ENCODE results near the gene PJVK.
"Not testable (repeated sequence)": the region's sequence is repeated elsewhere in the genome, so short reads cannot be mapped to it uniquely, and the experiment has no call there.

Gene PJVK, protein sequence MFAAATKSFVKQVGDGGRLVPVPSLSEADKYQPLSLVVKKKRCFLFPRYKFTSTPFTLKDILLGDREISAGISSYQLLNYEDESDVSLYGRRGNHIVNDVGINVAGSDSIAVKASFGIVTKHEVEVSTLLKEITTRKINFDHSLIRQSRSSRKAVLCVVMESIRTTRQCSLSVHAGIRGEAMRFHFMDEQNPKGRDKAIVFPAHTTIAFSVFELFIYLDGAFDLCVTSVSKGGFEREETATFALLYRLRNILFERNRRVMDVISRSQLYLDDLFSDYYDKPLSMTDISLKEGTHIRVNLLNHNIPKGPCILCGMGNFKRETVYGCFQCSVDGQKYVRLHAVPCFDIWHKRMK

DNA sequence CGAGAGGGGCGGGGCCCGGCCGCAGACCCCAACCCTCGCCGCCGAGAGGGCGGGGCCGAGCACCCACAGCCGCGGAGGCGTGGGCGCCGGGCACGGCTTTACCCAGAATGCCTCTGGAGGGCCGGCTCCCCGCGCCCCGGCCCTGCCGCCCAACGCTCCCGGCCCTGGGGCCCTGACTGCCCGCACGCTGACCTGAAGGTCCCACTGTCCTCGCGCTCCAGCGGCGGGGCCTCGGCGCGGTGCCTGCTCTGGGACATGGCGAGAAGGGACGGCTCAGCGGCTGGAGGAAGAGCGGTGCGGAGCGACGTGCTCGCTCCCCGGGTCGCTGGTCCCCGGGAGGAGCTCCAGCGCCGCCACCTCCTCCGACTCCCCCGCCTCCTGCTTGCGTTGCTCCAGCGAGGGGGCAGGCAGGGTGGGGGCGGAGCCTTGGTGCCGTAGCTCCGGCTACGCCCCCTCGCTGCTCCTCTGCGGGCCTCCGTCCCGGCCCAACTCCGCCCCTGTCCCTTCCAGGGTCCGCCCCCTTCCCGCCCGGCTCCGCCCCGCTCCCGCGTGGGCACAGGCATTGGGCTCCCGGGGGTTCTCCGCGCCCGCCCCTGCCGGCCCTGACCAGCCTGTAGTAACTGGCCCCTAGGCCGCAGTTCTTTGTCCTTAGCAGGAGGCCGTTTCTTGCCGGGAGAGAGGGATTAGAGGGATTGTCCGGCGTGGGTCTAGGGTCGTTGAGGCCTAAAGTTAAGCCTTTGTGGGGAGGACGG lies at the start of gene PJVK, which contains the start of gene PRKRA:
Gene PJVK (plus strand): TSS at position 605 of the 752 bp plus-strand sequence. CDS start 2,032 bp downstream, outside the sequence.
Gene PRKRA (minus strand): TSS at position 402 of the 752 bp plus-strand sequence. CDS start 145 bp downstream, at position 257.
- peak; percentile 93 for DNase-seq (ENCODE audit: low read depth, low spot score)

GRCh38 chr2:178401994-178402437 lies 49.2 kb upstream of the PJVK start:
- DNase-seq (ENCODE audit: low read depth, low spot score) = no peak

DNA sequence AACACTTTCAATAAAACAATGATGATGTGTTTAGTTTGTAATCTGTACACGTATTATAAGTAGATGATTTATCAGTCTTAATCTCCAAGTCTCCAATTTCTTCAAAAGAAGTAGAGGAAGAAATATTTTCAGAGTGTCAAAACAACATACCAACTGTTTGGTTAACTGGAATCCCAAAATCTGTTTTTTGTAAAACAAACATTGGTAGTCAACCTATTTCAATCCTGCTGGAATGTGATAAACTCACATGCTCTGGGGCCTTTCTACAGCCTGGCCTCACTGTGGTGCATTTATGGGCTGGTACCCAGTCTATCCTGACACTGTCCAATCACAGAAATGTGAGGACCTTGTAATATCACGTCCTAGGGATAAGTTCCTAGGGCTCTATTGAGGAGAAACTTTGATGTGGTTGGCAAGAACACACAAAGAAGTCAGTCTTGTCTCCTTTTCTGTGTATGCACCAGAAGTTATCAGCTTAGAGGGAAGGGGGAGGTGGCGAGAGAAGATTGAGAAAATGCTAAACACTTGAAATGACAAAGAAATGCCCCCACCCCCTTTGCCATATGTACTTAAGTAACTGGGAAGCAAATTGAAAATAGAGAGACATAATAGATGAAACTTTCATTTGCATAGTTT lies 47.4 kb upstream of the PJVK start:
- no peak for DNase-seq (ENCODE audit: low read depth, low spot score)

- DNase-seq (ENCODE audit: low read depth, low spot score) = peak; percentile 34
Observed at GRCh38 chr2:178404368-178404767, 46.8 kb upstream of the PJVK start.

DNA sequence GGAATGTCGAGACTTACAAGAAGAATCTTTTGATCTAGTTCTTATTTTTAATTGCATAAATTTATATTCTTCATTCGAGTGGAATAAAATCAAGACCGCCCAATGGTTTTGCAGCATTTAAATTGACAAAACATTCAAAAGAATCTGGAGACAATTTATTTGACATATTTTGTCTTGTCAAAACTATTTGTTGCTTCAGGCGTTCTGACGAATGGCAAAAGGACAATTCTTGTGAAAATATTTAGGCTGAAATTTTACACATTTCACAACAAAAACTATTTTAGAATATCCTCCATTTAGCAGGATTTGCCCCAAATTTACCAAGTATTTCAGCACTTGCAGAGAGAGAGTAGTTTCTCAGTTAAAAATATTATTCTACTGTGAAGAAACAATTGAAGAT lies 41.9 kb upstream of the PJVK start:
- no peak for DNase-seq (ENCODE audit: low read depth, low spot score)

DNA sequence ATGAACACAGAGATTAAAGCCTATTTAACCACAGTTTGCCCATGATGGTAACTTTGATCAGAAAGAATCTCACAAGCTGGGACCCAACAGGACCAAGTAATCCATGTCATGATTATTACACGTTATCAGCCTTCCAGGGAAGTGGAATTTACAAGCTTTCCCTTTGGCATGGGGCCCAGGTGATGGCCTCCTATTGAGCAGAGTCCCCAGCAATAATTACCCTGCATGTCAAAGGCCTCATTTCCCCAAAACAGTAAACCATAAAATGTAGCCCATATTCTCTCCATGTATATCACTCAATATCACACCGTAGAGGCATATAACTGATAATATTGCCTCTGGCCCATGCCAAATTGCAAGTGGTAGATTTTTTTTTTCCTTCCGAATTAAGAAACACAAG lies 39.1 kb upstream of the PJVK start:
- no peak for DNase-seq (ENCODE audit: low read depth, low spot score)

- DNase-seq (ENCODE audit: low read depth, low spot score) = not testable (repeated sequence)
Observed at GRCh38 chr2:178412453-178412852, 38.7 kb upstream of the PJVK start.

DNA sequence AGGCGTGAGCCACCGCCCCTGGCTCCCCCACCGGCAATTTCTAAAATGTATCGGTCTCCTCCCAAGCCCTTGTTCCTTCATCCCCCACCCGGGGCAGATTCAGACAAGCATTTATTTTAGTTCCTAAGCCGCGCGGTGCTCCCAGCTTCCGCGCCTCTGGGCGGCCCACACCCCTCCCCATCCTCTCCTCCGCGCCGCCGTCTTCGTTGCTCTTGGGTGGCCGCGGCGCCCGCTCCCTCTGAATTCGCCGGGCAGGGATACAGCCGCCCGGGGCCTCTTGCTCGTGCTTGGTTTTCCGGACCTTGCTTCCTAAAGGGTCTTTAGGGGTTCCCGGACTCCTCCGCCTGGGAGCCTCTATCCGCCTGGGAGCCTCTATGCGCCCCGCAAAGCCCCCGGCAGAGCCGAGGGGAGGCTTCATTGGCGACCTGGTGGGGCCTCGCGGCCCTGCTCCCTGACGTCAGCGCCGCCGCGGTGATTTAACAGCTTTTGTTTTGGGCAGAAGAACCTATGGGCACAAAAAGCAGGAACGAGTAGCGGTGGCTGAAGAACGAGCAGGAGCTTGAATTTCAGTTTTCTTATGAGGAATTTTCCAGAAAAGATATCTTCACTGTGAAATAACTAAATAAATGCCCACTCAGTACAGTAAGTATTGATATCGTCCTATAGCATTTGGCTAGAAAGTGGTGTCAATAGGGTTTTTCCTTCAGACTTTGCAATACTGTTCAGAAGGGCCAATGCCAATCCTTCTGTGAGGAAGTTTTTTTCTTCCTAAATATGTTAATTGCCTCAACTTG lies 37.5 kb upstream of the PJVK start:
- no peak for DNase-seq (ENCODE audit: low read depth, low spot score)

DNA sequence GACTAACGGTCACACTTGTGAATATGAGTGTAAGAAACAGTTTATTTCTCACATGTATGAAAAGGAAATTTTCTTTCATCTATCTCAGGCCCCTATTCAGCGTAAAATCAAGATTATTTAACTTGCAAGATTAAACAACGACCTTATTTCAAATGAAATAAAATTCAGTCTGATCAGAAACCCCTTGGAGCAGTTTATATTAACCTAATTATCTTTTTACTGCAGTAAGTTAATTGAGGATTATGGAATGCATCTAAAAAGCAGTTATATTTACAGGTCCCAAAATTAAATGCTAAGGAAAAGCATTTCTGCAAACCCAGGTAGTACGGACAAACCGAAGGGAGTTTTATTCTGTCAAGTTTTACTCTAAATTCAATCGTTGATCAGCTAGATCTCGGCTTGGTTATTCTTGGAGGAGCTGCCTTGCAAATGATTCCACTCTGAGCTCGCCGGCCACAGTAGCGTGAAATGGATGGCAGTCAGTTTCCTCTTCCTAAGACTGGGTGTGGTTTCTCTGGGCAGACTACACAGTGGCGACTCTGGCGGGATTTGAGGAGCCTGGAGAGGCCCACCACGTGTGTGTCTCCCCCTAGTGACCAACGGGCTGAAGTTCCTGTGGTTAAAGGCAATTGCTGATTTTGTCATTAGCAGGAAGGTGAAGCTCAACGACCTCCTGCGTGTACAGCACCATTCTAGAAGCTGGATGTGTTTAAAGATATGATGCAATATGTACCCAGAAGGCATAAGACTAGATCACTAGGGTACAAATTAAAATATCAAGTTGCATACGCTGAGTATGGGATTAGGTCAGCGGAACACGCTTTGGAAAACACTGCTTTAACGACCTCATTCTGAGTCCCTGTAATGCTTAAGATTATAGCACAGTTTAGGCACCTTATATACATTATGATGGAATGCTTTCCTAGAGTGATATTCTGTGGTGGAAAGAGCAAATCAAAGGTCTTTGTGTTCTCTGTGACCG lies 36.6 kb upstream of the PJVK start:
- peak; percentile 75 for DNase-seq (ENCODE audit: low read depth, low spot score)

GRCh38 chr2:178415979-178416378 lies 35.2 kb upstream of the PJVK start:
- DNase-seq (ENCODE audit: low read depth, low spot score) = no peak

GRCh38 chr2:178417916-178418315 lies 33.3 kb upstream of the PJVK start:
- DNase-seq (ENCODE audit: low read depth, low spot score) = no peak

- DNase-seq (ENCODE audit: low read depth, low spot score) = no peak
Observed at GRCh38 chr2:178418426-178418825, 32.8 kb upstream of the PJVK start.

DNA sequence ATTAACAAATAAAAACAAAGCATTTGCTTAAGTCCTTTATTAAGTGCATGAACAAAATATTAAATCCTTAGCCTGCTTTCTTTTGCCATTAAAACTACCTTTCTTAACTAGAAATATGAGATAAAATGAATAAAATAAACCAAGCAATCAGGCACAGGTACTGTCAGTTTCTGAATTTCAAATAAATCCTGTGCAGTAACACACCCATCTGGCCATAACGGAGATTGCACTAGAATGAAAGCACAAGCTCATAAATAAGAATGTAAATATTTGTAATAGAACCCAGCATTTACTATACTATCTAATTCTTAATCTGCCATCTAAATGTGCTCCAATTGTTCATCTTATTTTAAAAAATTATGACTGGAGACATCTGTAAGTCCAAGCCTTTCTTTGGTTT lies 32.1 kb upstream of the PJVK start:
- no peak for DNase-seq (ENCODE audit: low read depth, low spot score)

- no peak for DNase-seq (ENCODE audit: low read depth, low spot score)
Observed at GRCh38 chr2:178420463-178420999, 30.6 kb upstream of the PJVK start.

DNA sequence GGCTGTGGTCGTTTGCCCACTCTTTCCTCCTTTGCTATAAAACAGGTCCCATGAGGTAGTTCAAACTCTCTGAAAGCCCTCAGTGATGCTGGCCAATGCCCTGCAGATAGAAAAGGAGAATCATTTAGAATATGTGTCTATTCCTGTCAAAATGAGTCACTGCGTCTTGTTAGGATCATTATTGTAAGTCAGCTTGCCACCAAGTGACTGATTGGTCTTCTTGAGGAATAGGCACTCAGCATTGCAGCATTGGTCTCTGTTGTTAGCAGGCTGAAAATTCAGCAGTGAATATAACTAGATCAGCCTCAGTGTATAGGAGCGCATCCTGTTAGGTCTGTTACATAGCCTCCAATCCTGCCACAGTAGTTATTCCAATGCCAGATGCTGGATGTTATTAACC lies 29.1 kb upstream of the PJVK start:
- no peak for DNase-seq (ENCODE audit: low read depth, low spot score)

DNA sequence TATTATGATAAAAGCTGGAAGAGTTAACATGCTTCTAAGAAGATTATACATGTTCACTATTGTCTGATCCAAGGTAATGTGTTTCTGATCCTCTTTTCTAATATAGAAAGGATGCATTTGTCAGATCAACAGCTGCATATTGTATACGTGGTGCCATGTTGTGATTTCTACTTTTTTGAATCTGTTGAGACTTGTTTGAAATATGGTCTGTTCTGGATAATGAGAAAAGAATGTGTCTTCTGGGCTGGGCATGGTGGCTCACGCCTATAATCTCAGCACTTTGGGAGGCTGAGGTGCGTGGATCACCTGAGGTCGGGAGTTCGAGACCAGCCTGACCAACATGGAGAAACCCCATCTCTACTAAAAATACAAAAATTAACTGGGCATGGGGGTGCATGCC lies 27.4 kb upstream of the PJVK start:
- not testable (repeated sequence) for DNase-seq (ENCODE audit: low read depth, low spot score)

DNA sequence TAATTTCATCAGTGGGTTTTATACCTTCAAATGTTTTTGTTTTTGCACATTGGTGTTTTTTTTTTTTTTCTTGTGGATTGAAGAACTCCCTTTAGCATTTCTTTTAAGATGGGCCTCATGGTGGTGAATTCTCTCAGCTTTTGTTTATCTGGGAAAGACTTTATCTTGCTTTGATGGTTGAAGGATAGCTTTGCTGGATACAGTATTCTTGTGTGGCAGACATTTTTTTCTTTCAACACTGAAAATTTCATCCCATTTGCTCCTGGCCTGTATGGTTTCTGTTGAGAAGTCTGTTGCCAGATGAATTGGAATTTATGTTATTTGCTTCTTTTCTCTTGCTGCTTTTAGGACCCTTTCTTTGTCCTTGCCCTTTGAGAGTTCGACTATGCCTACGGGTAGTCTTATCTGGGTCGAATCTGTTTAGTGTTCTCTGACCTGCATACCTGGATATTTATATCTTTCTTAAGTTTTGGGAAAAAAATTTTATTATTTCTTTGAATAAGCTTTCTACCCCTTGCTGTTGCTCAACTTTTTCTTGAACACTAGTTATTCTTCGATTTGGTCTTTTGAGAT lies 25.8 kb upstream of the PJVK start:
- no peak for DNase-seq (ENCODE audit: low read depth, low spot score)

DNA sequence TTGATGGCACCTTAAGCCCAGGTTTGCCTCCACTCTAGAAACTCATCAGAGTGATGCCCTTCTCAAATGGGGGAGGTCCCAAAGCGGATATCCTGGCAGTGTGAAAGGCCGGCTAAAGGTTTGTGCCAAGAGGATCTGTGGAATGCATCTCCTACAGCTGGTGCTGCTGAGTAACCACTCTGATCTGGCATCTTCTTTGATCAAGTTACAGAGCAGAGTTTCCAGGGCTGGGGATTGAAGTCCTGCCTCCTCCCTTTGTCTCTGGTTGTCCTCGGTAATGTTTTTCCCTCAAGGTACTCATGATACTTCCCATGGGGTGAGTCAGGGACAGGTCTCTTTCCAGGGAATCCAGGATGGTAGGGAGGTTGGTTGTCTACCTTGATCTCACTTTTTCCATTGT lies 24.8 kb upstream of the PJVK start:
- no peak for DNase-seq (ENCODE audit: low read depth, low spot score)

DNA sequence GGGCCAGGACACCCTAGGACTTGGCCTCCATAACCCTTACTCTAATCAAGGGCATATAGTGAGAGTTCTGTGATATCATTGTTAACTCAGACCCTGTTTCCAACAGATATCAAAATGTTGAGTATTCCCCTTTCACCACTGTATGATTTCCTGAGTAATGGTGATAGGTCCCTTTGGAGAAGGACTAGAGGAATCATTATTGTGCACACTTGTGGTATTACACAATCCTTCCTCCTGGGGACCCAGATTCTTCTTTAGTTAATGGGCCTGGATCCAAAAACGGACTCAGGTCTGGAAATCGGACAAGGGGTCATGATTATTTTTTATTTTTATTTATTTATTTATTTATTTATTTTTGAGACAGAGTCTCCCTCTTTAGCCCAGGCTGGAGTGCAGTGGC lies 23.7 kb upstream of the PJVK start:
- no peak for DNase-seq (ENCODE audit: low read depth, low spot score)

DNA sequence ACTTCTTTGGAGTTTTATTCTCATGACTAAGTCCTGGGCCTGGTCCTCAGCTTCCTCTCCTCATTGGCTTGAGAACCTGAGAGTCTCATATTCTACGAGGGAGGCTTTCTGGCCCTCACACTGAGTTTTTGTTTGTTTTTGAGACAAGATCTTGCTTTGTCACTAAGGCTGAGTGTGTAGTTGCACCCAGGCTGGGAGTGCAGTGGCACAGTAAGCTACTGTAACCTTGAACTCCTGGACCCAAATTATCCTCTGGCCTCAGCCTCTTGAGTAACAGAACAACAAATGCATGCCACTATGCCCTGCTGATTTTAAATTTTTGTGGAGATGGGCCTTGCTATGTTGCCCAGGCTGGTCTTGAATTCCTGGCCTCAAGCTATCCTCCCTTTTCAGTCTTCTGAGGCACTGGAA lies 22.8 kb upstream of the PJVK start:
- DNase-seq (ENCODE audit: low read depth, low spot score) = no peak

Measured in brain pericyte (primary cell).